Fibroblast of lung (primary cell): ENCODE measurements around the gene ZNRF3.

Experiments
- CTCF ChIP-seq, 2 donors: IDR thresholded peaks in 1 of 2; conservative IDR thresholded peaks in 1 of 2; 1 replicate in 1 of 2; 2 replicates in 1 of 2; pipeline ENCODE4 v1.5.1; 2011 to 2012; ENCODE audit warnings: low read length in 2 of 2, control low read depth in 1 of 2, inconsistent platforms in 1 of 2, low read depth in 1 of 2, mild to moderate bottlenecking in 1 of 2
- EZH2 ChIP-seq: IDR thresholded peaks from 2 replicates; pipeline ENCODE4 v1.5.1; 2012; ENCODE audit warnings: low read length, control low read depth, mild to moderate bottlenecking; ENCODE audit errors: missing control alignments

- no peak for TF ChIP-seq CTCF (conservative IDR thresholded peaks at IDR 0.05 in 1 of 2, IDR thresholded peaks at IDR 0.05 in 1 of 2; ENCODE audit: low read depth in 1 of 2, low read length in 2 of 2)
- no peak for TF ChIP-seq EZH2
Observed at GRCh38 chr22:28917747-28918549, 34.6 kb downstream of the ZNRF3 start.
